OCI-LY3 (cell line): ENCODE results near the gene KIF6.

Source experiments
- H2AFZ ChIP-seq: fragments of 200-600, 300-600 bp; shearing (Covaris generic); 2 replicates; pipeline ENCODE4 v1.6.0; 2014; ENCODE audit warnings: antibody characterized with exemption, low read depth, low read length
- H3K27ac ChIP-seq: fragments of 200-600, 300-600 bp; sonication (generic); 2 replicates; pipeline ENCODE4 v1.5.1; 2014; ENCODE audit warnings: mild to moderate bottlenecking, low read length, moderate library complexity, mixed read lengths
- H3K27me3 ChIP-seq: fragments of 200-600, 300-600 bp; sonication (generic); 2 replicates; pipeline ENCODE4 v1.6.1; 2014; ENCODE audit warnings: low read depth, low read length, mixed read lengths
- H3K36me3 ChIP-seq: fragments of 200-600, 300-600 bp; sonication (generic); replicated peaks from 2 replicates; pipeline ENCODE3; 2014; ENCODE audit warnings: low read depth, low read length, mixed read lengths
- H3K4me1 ChIP-seq: fragments of 300-600, 200-600 bp; sonication (generic); 2 replicates; pipeline ENCODE4 v1.6.1; 2014; ENCODE audit warnings: low read length, mixed read lengths
- H3K4me2 ChIP-seq: fragments of 200-600, 300-600 bp; sonication (generic); 2 replicates; pipeline ENCODE4 v1.6.1; 2014; ENCODE audit warnings: low read length, mixed read lengths
- H3K4me3 ChIP-seq: fragments of 300-600, 200-600 bp; sonication (generic); 2 replicates; pipeline ENCODE4 v1.5.1; 2014; ENCODE audit warnings: antibody characterized with exemption, mild to moderate bottlenecking, low read length, moderate library complexity
- H3K79me2 ChIP-seq: fragments of 300-600, 200-600 bp; shearing (Covaris generic); 2 replicates; pipeline ENCODE4 v1.6.1; 2014; ENCODE audit warnings: mild to moderate bottlenecking, low read length, mixed read lengths
- H3K9ac ChIP-seq: fragments of 300-600, 200-600 bp; shearing (Covaris generic); 2 replicates; pipeline ENCODE4 v1.6.0; 2014; ENCODE audit warnings: mild to moderate bottlenecking, low read length, moderate library complexity
- H3K9me3 ChIP-seq: fragments of 200-600, 300-600 bp; shearing (Covaris generic); 2 replicates; pipeline ENCODE4 v1.6.1; 2014; ENCODE audit warnings: low read length, mixed read lengths; ENCODE audit not compliant: insufficient read depth
- H4K20me1 ChIP-seq: fragments of 200-600, 300-600 bp; sonication (generic); 2 replicates; pipeline ENCODE4 v1.6.1; 2016; ENCODE audit warnings: low read length, mixed read lengths; ENCODE audit not compliant: insufficient read depth
- EZH2phosphoT487 ChIP-seq: fragments of 200-600 bp; shearing (Covaris generic); IDR thresholded peaks from 2 replicates; pipeline ENCODE4 v1.6.1; 2018; ENCODE audit warnings: antibody characterized with exemption, mixed run types, low read depth
- TF ChIP-seq, protein P1 (sequence below): fragments of 200-600, 300-600 bp; sonication (generic); IDR thresholded peaks from 2 replicates; pipeline ENCODE4 v1.5.1; 2014; ENCODE audit warnings: antibody characterized with exemption, low read length, low read depth

KIF6 gene

GRCh38 chr6:39599341-39599740 lies 125.9 kb downstream of the KIF6 start:
- no peak overlapping the region for H3K4me3 ChIP-seq
- H3K9ac ChIP-seq: no peak overlapping the region
- no peaks in the 10 kb centered on the region for H3K79me2 ChIP-seq
- no peaks in the 10 kb centered on the region for H4K20me1 ChIP-seq
- no peaks in the 10 kb centered on the region for H3K27me3 ChIP-seq
- H2AFZ ChIP-seq: no peak overlapping the region
- H3K36me3 ChIP-seq: no peaks in the 10 kb centered on the region
- no peaks in the 10 kb centered on the region for H3K4me1 ChIP-seq
- H3K4me2 ChIP-seq: no peak overlapping the region
- H3K9me3 ChIP-seq: no peaks in the 10 kb centered on the region
- no peak overlapping the region for H3K27ac ChIP-seq
- no peak for TF ChIP-seq EZH2phosphoT487
- TF ChIP-seq, protein P1, sequence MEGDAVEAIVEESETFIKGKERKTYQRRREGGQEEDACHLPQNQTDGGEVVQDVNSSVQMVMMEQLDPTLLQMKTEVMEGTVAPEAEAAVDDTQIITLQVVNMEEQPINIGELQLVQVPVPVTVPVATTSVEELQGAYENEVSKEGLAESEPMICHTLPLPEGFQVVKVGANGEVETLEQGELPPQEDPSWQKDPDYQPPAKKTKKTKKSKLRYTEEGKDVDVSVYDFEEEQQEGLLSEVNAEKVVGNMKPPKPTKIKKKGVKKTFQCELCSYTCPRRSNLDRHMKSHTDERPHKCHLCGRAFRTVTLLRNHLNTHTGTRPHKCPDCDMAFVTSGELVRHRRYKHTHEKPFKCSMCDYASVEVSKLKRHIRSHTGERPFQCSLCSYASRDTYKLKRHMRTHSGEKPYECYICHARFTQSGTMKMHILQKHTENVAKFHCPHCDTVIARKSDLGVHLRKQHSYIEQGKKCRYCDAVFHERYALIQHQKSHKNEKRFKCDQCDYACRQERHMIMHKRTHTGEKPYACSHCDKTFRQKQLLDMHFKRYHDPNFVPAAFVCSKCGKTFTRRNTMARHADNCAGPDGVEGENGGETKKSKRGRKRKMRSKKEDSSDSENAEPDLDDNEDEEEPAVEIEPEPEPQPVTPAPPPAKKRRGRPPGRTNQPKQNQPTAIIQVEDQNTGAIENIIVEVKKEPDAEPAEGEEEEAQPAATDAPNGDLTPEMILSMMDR: no peak

- Histone ChIP-seq H3K9me3 (no peaks in the 10 kb centered on the region), H3K9ac (no peak overlapping the region), H3K79me2 (no peaks in the 10 kb centered on the region), H2AFZ (no peak overlapping the region), H3K4me1 (no peaks in the 10 kb centered on the region), H4K20me1 (no peaks in the 10 kb centered on the region), H3K36me3 (no peaks in the 10 kb centered on the region), H3K4me2 (no peak overlapping the region), H3K27ac (no peak overlapping the region), H3K27me3 (no peaks in the 10 kb centered on the region), H3K4me3 (no peak overlapping the region)
- TF ChIP-seq EZH2phosphoT487: no peak
- TF ChIP-seq, protein P1: no peak
Observed at GRCh38 chr6:39594285-39594684, 130.9 kb downstream of the KIF6 start.

GRCh38 chr6:39593646-39594045 lies 131.6 kb downstream of the KIF6 start:
- Histone ChIP-seq H3K9ac (no peak overlapping the region), H3K27me3 (no peaks in the 10 kb centered on the region), H3K4me2 (no peak overlapping the region), H3K27ac (no peak overlapping the region), H3K4me1 (no peaks in the 10 kb centered on the region), H4K20me1 (no peaks in the 10 kb centered on the region), H2AFZ (no peak overlapping the region; the same call in 1 of the 2 replicates), H3K9me3 (no peaks in the 10 kb centered on the region), H3K79me2 (no peaks in the 10 kb centered on the region), H3K4me3 (no peak overlapping the region), H3K36me3 (no peaks in the 10 kb centered on the region)
- TF ChIP-seq EZH2phosphoT487: no peak
- TF ChIP-seq, protein P1: no peak

DNA sequence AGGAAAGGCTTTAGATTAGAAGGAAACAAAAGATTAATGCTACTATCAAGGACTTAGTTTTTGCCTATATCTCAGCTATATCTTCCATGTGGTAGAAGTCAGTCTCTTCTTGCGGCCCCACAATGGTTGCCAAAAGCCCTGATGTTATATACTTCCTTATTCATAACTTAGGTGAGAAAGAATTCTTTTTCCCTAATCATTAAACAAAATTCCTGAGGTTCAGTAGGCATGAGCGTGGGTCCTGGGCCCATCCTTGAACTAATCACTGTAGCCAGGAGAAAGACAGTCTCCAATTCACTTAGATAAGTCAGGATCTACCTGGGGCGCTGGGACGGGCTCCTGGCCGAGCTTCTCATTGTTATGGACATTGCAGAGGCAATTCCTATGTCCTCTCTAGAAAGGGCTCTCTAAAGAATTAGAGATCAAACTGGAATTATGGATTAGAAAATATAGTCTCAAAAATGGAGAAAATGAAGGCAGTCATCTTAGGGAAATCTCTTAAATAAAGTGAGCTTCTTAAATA lies 134.3 kb downstream of the KIF6 start:
- Histone ChIP-seq H3K4me1 (no peaks in the 10 kb centered on the region), H2AFZ (no peak overlapping the region), H4K20me1 (no peaks in the 10 kb centered on the region), H3K9me3 (no peaks in the 10 kb centered on the region), H3K4me2 (no peak overlapping the region), H3K4me3 (no peak overlapping the region), H3K9ac (no peak overlapping the region), H3K36me3 (no peaks in the 10 kb centered on the region), H3K79me2 (no peaks in the 10 kb centered on the region), H3K27ac (no peak overlapping the region), H3K27me3 (no peaks in the 10 kb centered on the region)
- no peak for TF ChIP-seq EZH2phosphoT487
- TF ChIP-seq, protein P1: no peak
